GM21423 (cell line): ENCODE measurements around the gene PTGER2.

Experiments
- ATAC-seq: cut with Tn5 transposase; IDR thresholded peaks from one replicate; pipeline ENCODE4 v1.9.1; 2021; ENCODE audit warnings: mild to moderate bottlenecking, moderate library complexity; ENCODE audit not compliant: unreplicated experiment

The PTGER2 gene

GRCh38 chr14:52365071-52365470 is 51.0 kb downstream of the PTGER2 start:
- no peak for ATAC-seq

DNA sequence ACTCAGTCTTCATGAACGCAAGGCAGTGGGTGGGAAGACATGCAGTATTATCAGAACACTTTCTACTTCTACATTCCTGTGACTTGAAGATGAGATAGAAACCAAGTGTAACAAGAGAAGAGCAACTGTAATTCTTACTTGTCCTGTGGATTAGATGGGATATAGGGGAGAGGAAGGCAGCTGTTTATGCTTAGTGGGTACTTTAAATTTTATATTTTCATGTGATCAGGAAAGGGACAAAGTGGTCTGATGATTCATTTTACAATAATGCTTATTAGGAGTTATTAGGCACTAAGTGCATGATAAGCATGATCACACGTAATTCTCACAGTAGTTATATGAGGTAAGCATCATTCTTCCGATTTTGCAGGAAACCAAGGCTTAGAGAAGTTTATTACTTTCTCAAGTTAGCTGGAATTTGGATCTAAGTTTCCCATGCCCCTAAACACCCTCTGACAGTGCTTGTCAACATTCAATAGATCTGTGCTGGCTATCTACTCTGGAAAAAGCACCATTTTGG is 52.7 kb downstream of the PTGER2 start:
- ATAC-seq = no peak

GRCh38 chr14:52369305-52369801 is 55.2 kb downstream of the PTGER2 start:
- ATAC-seq = no peak

DNA sequence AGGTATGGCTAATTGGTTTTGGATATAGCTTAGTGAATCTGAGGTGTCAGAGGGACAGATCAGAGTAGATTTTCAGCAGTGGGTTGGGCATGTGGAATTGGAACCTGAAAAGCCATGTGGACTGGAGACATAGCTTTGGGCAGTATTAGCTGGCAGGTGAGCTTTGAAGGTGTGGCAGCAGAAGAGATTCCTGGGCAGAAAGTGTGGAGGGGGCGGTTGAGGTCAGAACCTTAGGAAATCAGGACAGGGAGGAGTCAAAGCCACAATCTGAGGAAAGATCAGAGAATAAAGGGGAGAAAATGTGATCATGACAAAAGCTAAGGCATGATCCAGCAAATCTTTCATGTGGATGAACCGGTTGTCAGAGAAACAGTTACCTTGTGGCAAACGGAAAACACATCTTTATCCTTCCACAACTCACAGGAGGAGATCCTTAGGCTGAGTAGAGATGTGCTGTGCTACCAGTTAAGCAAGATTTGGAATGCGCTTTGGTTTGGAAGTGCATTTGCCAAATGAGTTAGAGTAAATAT is 56.4 kb downstream of the PTGER2 start:
- ATAC-seq = no peak

GRCh38 chr14:52377940-52378339 is 63.8 kb downstream of the PTGER2 start:
- ATAC-seq = no peak
